ENCODE measurements around the gene NOSIP.

NOSIP gene

DNA sequence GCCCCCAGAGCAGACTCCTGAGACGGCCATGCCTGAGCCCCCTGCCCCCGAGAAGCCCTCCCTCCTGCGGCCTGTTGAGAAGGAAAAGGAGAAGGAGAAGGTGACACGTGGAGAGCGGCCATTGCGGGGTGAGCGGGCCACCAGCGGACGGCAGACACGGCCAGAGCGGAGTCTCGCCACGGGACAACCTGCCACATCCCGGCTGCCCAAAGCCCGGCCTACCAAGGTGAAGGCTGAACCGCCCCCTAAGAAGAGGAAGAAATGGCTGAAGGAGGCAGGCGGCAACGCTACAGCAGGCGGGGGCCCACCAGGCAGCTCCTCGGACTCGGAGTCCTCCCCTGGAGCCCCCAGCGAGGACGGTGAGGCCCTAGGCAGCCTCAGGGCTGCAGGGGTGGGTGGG is 35.5 kb upstream of the NOSIP start:
- TF ChIP-seq, protein P1, sequence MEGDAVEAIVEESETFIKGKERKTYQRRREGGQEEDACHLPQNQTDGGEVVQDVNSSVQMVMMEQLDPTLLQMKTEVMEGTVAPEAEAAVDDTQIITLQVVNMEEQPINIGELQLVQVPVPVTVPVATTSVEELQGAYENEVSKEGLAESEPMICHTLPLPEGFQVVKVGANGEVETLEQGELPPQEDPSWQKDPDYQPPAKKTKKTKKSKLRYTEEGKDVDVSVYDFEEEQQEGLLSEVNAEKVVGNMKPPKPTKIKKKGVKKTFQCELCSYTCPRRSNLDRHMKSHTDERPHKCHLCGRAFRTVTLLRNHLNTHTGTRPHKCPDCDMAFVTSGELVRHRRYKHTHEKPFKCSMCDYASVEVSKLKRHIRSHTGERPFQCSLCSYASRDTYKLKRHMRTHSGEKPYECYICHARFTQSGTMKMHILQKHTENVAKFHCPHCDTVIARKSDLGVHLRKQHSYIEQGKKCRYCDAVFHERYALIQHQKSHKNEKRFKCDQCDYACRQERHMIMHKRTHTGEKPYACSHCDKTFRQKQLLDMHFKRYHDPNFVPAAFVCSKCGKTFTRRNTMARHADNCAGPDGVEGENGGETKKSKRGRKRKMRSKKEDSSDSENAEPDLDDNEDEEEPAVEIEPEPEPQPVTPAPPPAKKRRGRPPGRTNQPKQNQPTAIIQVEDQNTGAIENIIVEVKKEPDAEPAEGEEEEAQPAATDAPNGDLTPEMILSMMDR (IDR thresholded peaks at IDR 0.05; ENCODE audit: insufficient read depth, low read depth, low read length, missing control alignments) = no peak
- no peak overlapping the region for H3K4me3 ChIP-seq (ENCODE audit: low read length)
- DNase-seq (ENCODE audit: low read depth) = no peak

DNA sequence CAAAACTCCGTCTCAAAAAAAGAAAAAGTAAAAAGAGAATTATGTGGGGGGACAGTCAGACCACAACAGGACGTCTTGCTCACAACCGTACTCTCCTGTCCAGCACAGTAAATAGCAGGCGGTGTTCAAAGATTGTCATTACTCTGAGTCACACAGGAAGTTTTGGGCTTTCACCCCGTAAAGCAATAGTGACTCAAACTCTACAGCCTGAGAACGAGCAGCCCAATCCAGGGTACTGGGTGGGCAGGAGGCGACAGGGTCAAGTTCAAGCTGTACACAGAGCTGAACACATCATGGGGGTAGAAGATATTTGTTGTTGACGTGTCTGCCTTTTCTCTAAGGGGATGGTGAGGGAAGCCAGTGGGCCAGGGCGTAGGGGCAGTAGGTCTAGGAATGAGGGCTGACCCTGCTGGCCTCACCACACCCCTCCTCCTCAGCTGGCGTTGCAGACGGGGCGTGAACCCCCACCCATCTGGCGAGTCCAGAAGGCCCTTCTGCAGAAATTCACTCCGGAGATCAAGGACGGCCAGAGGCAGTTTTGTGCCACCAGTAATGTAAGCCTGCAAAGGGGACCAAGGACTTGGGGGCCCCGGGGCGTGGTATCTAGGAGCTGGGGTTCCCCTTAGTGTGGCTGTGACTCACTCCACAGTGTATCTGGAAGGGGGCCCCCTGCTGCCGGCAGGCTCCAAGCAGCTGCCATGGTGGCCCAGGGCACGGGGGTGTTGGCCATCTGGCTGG is 33.9 kb upstream of the NOSIP start:
- no peak overlapping the region for H3K4me3 ChIP-seq (ENCODE audit: low read length)
- TF ChIP-seq, protein P1 (IDR thresholded peaks at IDR 0.05; ENCODE audit: insufficient read depth, low read depth, low read length, missing control alignments) = no peak
- DNase-seq (ENCODE audit: low read depth) = peak; percentile 74

DNA sequence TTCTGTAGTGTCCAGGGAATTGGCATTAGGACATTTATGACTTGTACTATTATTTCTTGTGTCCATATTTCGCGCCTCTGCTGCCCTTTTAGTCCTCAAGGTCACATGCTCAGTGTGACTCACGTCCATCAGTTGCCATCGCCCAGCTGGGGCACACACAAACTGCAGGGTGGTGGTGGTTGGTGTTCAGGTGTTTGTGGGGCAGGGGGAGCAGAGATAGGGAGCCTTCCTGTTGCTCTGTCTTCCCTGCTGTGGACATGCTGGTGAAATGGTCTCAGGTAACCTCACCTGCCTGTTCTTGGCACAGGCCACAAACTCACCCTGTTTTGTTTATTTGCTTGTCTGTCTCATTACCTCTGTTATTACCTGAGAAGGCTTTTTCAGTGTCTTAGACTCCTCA is 33.0 kb upstream of the NOSIP start:
- H3K4me3 ChIP-seq (ENCODE audit: low read length) = no peak overlapping the region
- peak; percentile 28 for DNase-seq (ENCODE audit: low read depth)
- TF ChIP-seq, protein P1 (IDR thresholded peaks at IDR 0.05; ENCODE audit: insufficient read depth, low read depth, low read length, missing control alignments) = no peak

DNA sequence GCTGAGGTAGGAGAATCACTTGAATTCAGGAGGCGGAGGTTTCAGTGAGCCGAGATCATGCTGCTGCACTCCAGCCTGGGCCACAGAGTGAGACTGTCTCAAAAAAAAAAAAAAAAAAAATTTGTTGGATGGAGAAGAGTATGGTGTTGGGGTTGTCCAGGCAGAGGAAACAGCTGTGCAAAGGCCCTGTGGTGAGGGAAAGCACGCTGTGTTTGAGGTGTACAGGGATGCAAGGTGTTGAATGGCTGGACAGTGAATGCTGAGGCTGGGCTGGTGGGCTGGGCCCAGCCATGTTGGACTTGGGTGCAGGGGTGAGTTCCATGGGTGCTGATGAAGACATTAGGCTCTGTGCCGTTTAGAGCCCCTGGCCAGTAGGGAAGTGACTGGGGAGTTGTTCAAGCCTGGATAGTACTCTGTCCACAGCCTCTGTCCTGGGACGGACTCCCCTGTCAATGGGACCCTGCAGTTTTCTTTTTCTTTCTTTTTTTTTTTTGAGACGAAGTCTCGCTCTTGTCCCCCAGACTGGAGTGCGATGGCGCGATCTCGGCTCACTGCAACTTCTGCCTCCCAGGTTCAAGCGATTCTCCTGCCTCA is 29.2 kb upstream of the NOSIP start:
- no peak overlapping the region for H3K4me3 ChIP-seq (ENCODE audit: low read length)
- DNase-seq (ENCODE audit: low read depth) = no peak
- TF ChIP-seq, protein P1 (IDR thresholded peaks at IDR 0.05; ENCODE audit: insufficient read depth, low read depth, low read length, missing control alignments) = no peak

DNA sequence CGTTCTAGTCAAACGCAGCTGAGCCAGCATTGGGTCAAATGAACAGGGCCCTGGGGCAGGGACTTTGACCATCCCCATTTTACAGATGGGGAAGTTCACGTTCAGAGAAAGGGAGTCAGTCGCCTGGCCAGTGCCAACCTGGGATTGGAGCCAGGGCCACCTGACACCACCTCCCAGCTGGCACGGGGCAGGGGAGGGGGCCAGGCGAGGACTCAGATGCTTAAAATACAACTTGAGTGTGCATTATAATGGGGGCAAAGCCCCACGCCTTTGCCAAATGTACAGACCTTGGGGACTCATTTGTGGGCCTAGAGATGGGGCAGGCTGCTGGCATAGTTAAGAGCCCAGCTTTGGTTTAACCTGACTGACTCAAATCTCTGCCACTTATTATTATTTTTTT is 25.2 kb upstream of the NOSIP start:
- TF ChIP-seq, protein P1 (IDR thresholded peaks at IDR 0.05; ENCODE audit: insufficient read depth, low read depth, low read length, missing control alignments) = no peak
- DNase-seq (ENCODE audit: low read depth) = no peak

DNA sequence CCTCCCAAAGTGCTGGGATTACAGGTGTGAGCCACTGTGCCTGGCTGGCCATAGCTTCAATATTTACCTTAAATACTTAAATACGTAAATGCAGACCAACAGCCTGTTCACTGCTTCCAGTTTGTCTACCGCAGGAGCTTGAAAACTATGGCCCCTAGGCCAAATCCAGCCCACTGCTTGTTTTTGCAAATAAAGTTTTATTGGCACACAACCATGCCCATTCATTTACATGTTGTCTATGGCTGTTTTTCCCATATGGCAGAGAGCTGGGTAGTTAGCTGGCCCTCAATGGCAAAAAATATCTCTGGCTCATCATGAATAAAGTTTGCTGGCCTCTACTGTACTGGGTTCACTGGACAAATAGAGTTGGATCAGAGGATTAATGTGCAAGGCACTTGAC is 22.4 kb upstream of the NOSIP start:
- no peak overlapping the region for H3K4me3 ChIP-seq (ENCODE audit: low read length)
- DNase-seq (ENCODE audit: low read depth) = no peak
- TF ChIP-seq, protein P1 (IDR thresholded peaks at IDR 0.05; ENCODE audit: insufficient read depth, low read depth, low read length, missing control alignments) = no peak

More for the DNA sequence above, 25.2 kb upstream of the NOSIP start:
- no peak overlapping the region for H3K4me3 ChIP-seq (ENCODE audit: low read length)

All from epithelial cell of esophagus (primary cell).